DND-41 (cell line): Measurements from ENCODE around the gene FAM222A.

Source experiments
- ATAC-seq: fragments of 200-7000 bp; cut with Tn5 transposase; 3 replicates; pipeline ENCODE4 v1.9.1; 2021; ENCODE audit warnings: low read depth; ENCODE audit not compliant: insufficient read depth
- DNase-seq: peaks from one replicate; pipeline ENCODE4 v3.0.0-alpha.2; 2020
- H2AFZ ChIP-seq: 2 replicates; pipeline ENCODE4 v1.6.0; 2012; ENCODE audit warnings: low read depth, low read length
- H3K27ac ChIP-seq: 2 replicates; pipeline ENCODE4 v1.5.1; 2012; ENCODE audit warnings: low read length, inconsistent platforms
- H3K27me3 ChIP-seq: fragments of 200-600 bp; sonication (generic); 2 replicates; pipeline ENCODE4 v1.6.0; 2012; ENCODE audit warnings: low read length, mild to moderate bottlenecking, inconsistent platforms; ENCODE audit not compliant: insufficient read depth, poor library complexity
- H3K36me3 ChIP-seq: 2 replicates; pipeline ENCODE4 v1.5.1; 2012; ENCODE audit warnings: low read length, inconsistent platforms; ENCODE audit not compliant: insufficient read depth
- H3K4me1 ChIP-seq: 2 replicates; pipeline ENCODE4 v1.5.1; 2012; ENCODE audit warnings: mild to moderate bottlenecking, low read length; ENCODE audit not compliant: insufficient read depth
- H3K4me2 ChIP-seq: 2 replicates; pipeline ENCODE4 v1.6.0; 2012; ENCODE audit warnings: mild to moderate bottlenecking, moderate library complexity, low read length, inconsistent platforms; ENCODE audit not compliant: insufficient read depth
- H3K4me3 ChIP-seq, 2 experiments: fragments of 200-600 bp in 1 of 2; shearing (Covaris generic) in 1 of 2; 2 replicates each; pipeline ENCODE4 v1.5.1; 2012 to 2016; ENCODE audit warnings: inconsistent platforms in 2 of 2, low read length in 2 of 2, mild to moderate bottlenecking in 2 of 2, low read depth in 1 of 2, moderate library complexity in 1 of 2
- H3K79me2 ChIP-seq: 2 replicates; pipeline ENCODE4 v1.6.0; 2012; ENCODE audit warnings: low read length, inconsistent platforms; ENCODE audit not compliant: insufficient read depth
- H3K9ac ChIP-seq: 2 replicates; pipeline ENCODE4 v1.6.0; 2012; ENCODE audit warnings: low read depth, mild to moderate bottlenecking, inconsistent platforms, low read length, moderate library complexity
- H3K9me3 ChIP-seq: 2 replicates; pipeline ENCODE4 v1.5.1; 2012; ENCODE audit warnings: low read length, moderate library complexity, mild to moderate bottlenecking, inconsistent platforms; ENCODE audit not compliant: insufficient read depth, severe bottlenecking
- H4K20me1 ChIP-seq: 2 replicates; pipeline ENCODE4 v1.6.0; 2012; ENCODE audit warnings: low read length; ENCODE audit not compliant: insufficient read depth
- CTCF ChIP-seq: IDR thresholded peaks from 2 replicates; pipeline ENCODE4 v1.5.1; 2012; ENCODE audit warnings: borderline replicate concordance, low read length, moderate library complexity, mild to moderate bottlenecking; ENCODE audit not compliant: poor library complexity, severe bottlenecking; ENCODE audit errors: extremely low read depth
- EZH2 ChIP-seq: IDR thresholded peaks from 3 replicates; pipeline ENCODE4 v1.6.1; 2012; ENCODE audit warnings: borderline replicate concordance, low read depth, mild to moderate bottlenecking, moderate library complexity, low read length, inconsistent platforms; ENCODE audit not compliant: severe bottlenecking

The FAM222A gene

GRCh38 chr12:109775172-109775881 lies 61.7 kb downstream of the FAM222A start:
- peak overlapping the region; percentile 66 for H2AFZ ChIP-seq
- H3K36me3 ChIP-seq, result no peaks in the 10 kb centered on the region
- no peaks in the 10 kb centered on the region for H3K9me3 ChIP-seq
- no peaks in the 10 kb centered on the region for H3K27me3 ChIP-seq
- H3K27ac ChIP-seq, result no peak overlapping the region
- TF ChIP-seq CTCF (peak; percentile 90), EZH2 (no peak)
- H3K4me3 ChIP-seq, result no peak overlapping the region
- H3K9ac ChIP-seq, result no peak overlapping the region
- H3K79me2 ChIP-seq, result no peaks in the 10 kb centered on the region
- H3K4me2 ChIP-seq, result no peak overlapping the region
- H3K4me1 ChIP-seq, result peaks cover 11% of the 10 kb centered on the region; the same call in 1 of the 2 replicates
- ATAC-seq (peak; percentile 87), DNase-seq (peak; percentile 68)
- H4K20me1 ChIP-seq, result 0 out of 2 replicates have a peak, but pooled peaks cover 3% of the 10 kb centered on the region

GRCh38 chr12:109776624-109777023 lies 63.0 kb downstream of the FAM222A start:
- DNase-seq (no peak), ATAC-seq (no peak)
- peaks cover 11% of the 10 kb centered on the region; the same call in 1 of the 2 replicates for H3K4me1 ChIP-seq
- 0 out of 2 replicates have a peak, but pooled peaks cover 3% of the 10 kb centered on the region for H4K20me1 ChIP-seq
- TF ChIP-seq EZH2 (no peak), CTCF (no peak)
- no peak overlapping the region for H3K4me3 ChIP-seq
- H3K4me2 ChIP-seq, result peak overlapping the region; percentile 59; the same call in 1 of the 2 replicates
- H3K27ac ChIP-seq, result no peak overlapping the region
- no peaks in the 10 kb centered on the region for H3K79me2 ChIP-seq
- no peak overlapping the region for H2AFZ ChIP-seq
- no peak overlapping the region for H3K9ac ChIP-seq
- no peaks in the 10 kb centered on the region for H3K9me3 ChIP-seq
- H3K27me3 ChIP-seq, result no peaks in the 10 kb centered on the region
- no peaks in the 10 kb centered on the region for H3K36me3 ChIP-seq

- peaks cover 11% of the 10 kb centered on the region; the same call in 1 of the 2 replicates for H3K4me1 ChIP-seq
- H3K79me2 ChIP-seq, result no peaks in the 10 kb centered on the region
- peak overlapping the region in 1 of 2 experiments; percentile 47; a peak in 2 of 4 replicates for H3K4me3 ChIP-seq
- peak overlapping the region; percentile 59 for H3K4me2 ChIP-seq
- no peaks in the 10 kb centered on the region for H3K36me3 ChIP-seq
- no peak for TF ChIP-seq EZH2
- no peak for TF ChIP-seq CTCF
- H4K20me1 ChIP-seq, result 0 out of 2 replicates have a peak, but pooled peaks cover 3% of the 10 kb centered on the region
- H3K27me3 ChIP-seq, result no peaks in the 10 kb centered on the region
- ATAC-seq, result peak; percentile 89
- no peaks in the 10 kb centered on the region for H3K9me3 ChIP-seq
- peak; percentile 73 for DNase-seq
- H2AFZ ChIP-seq, result peak overlapping the region; percentile 58
- H3K27ac ChIP-seq, result no peak overlapping the region
- peak overlapping the region; percentile 22; the same call in 1 of the 2 replicates for H3K9ac ChIP-seq
Measured at GRCh38 chr12:109777544-109777943, 63.9 kb downstream of the FAM222A start.
